PC-9 (cell line): ENCODE measurements around the gene ERBB4. TPM values are rescaled to one million over a fixed set of nuclear protein-coding genes. Genes with fewer than 3 reads are reported as not detected.
"Not testable (repeated sequence)": the region's sequence is repeated elsewhere in the genome, so short reads cannot be mapped to it uniquely, and the experiment has no call there.

Experiments
- BruUV-seq: library from RNA; stranded (reverse); fragments of 400-500 nt; replicated peaks from 2 replicates; lab custom pipeline; 2021; lab: Mats Ljungman, UMichigan
- CTCF ChIA-PET: fragments of 300-600 bp; sonication (Branson Sonifier 250); formaldehyde crosslinking; loops from one replicate; lab custom pipeline; 2022; ENCODE audit warnings: antibody characterized with exemption; lab: Charles Lee
- POLR2A ChIA-PET: fragments of 300-600 bp; sonication (Branson Sonifier 250); formaldehyde crosslinking; loops from one replicate; lab custom pipeline; 2022; ENCODE audit warnings: antibody characterized with exemption; ENCODE audit not compliant: unreplicated experiment; lab: Charles Lee
- DNase-seq, 2 experiments: peaks; one replicate each; pipeline versions ENCODE4 v3.0.0 to v3.0.0-alpha.2; 2015 to 2022; ENCODE audit warnings: mixed read lengths in 1 of 2
- H2AFZ ChIP-seq: fragments of 200-600 bp; sonication (generic); 2 replicates; pipeline ENCODE4 v1.8.1; 2017; ENCODE audit warnings: antibody characterized with exemption
- H3F3A ChIP-seq: fragments of 200-600 bp; sonication (generic); 2 replicates; pipeline ENCODE4 v1.8.1; 2017; ENCODE audit warnings: antibody characterized with exemption, mild to moderate bottlenecking, low read depth; ENCODE audit not compliant: insufficient read depth
- H3K27ac ChIP-seq: fragments of 200-600 bp; sonication (generic); 2 replicates; pipeline ENCODE4 v1.6.1; 2016; ENCODE audit warnings: mixed run types
- H3K27me3 ChIP-seq: fragments of 200-600 bp; sonication (generic); 2 replicates; pipeline ENCODE4 v1.6.1; 2016; ENCODE audit warnings: low read depth, mixed run types; ENCODE audit not compliant: insufficient read depth
- H3K36me3 ChIP-seq: fragments of 200-600 bp; sonication (generic); 2 replicates; pipeline ENCODE4 v1.6.1; 2016; ENCODE audit warnings: low read depth, mixed run types
- H3K4me1 ChIP-seq: fragments of 200-600 bp; sonication (generic); replicated peaks from 2 replicates; pipeline ENCODE4 v1.6.1; 2016; ENCODE audit warnings: mixed run types; ENCODE audit not compliant: insufficient read depth
- H3K4me2 ChIP-seq: fragments of 200-600 bp; sonication (generic); 2 replicates; pipeline ENCODE4 v1.6.1; 2017; ENCODE audit warnings: mixed run types
- H3K4me3 ChIP-seq: fragments of 200-600 bp; sonication (generic); 2 replicates; pipeline ENCODE4 v1.6.1; 2016; ENCODE audit warnings: mixed run types
- H3K79me2 ChIP-seq: fragments of 200-600 bp; sonication (generic); 2 replicates; pipeline ENCODE4 v1.6.1; 2017; ENCODE audit warnings: low read depth, mixed run types
- H3K9me2 ChIP-seq: fragments of 200-600 bp; sonication (generic); 2 replicates; pipeline ENCODE4 v1.8.1; 2017; ENCODE audit warnings: mild to moderate bottlenecking; ENCODE audit not compliant: insufficient read depth
- H3K9me3 ChIP-seq: fragments of 200-600 bp; sonication (generic); 2 replicates; pipeline ENCODE4 v1.8.1; 2016; ENCODE audit warnings: low read depth; ENCODE audit not compliant: insufficient read depth
- H4K20me1 ChIP-seq: fragments of 200-600 bp; sonication (generic); 2 replicates; pipeline ENCODE4 v1.8.1; 2017; ENCODE audit not compliant: insufficient read depth
- EZH2 ChIP-seq: fragments of 200-600 bp; sonication (generic); IDR thresholded peaks from 2 replicates; pipeline ENCODE4 v1.8.0; 2017; ENCODE audit warnings: antibody characterized with exemption, low read depth
- intact Hi-C: fragments of 100-400 bp; cut with micrococcal nuclease; formaldehyde crosslinking; loops from one replicate; pipeline ENCODE4 v1.10.0; 2022; ENCODE audit not compliant: unreplicated experiment
- total RNA-seq: library from RNA; stranded (reverse); gene quantifications from 2 replicates; pipeline ENCODE4 v1.2.3, GENCODE V29; 2021
- TF ChIP-seq, protein P1 (sequence below): fragments of 200-600 bp; sonication (generic); conservative IDR thresholded peaks from 2 replicates; pipeline ENCODE4 v1.6.1; 2017; ENCODE audit warnings: mixed run types, antibody characterized with exemption, mild to moderate bottlenecking, moderate library complexity

Gene ERBB4
- total RNA-seq, 1 experiment from 2014 or later: not detected

DNA sequence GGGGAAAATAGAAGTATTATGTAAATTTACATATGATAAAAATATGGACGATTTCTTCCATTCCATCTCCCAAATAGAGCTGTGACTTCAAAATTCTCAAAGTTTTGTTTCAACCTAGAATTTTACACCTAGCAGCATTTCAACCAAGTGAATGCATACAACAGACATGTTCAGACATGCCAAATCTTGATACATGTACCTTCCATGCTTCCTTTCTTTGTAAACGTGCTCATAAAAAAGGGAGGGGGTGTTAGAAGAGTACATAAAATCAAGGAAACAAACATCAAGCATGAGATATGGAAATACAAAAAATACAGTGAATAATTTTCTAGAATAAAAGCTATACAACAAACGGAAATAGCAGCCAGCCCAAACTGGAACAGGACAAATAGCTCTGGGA, 974.2 kb downstream of the ERBB4 start:
- H3K4me3 ChIP-seq: no peak overlapping the region
- no peaks in the 10 kb centered on the region for H3K9me3 ChIP-seq
- H3F3A ChIP-seq: no peaks in the 10 kb centered on the region
- intact Hi-C loops: no loop called here
- H2AFZ ChIP-seq: no peak overlapping the region
- no peak overlapping the region for H3K27ac ChIP-seq
- ChIA-PET CTCF (interaction anchor here (0.6 kb wide), 1 partner anchor 324 kb away, joined by 3 read pairs; no protein-coding TSS in a partner anchor), POLR2A (no interaction called here)
- DNase-seq: no peak
- no peaks in the 10 kb centered on the region for H3K27me3 ChIP-seq
- no peaks in the 10 kb centered on the region for H4K20me1 ChIP-seq
- H3K4me2 ChIP-seq: no peak overlapping the region
- no TSS peak for BruUV-seq
- H3K36me3 ChIP-seq: no peaks in the 10 kb centered on the region
- H3K4me1 ChIP-seq: no peaks in the 10 kb centered on the region
- TF ChIP-seq, protein P1, sequence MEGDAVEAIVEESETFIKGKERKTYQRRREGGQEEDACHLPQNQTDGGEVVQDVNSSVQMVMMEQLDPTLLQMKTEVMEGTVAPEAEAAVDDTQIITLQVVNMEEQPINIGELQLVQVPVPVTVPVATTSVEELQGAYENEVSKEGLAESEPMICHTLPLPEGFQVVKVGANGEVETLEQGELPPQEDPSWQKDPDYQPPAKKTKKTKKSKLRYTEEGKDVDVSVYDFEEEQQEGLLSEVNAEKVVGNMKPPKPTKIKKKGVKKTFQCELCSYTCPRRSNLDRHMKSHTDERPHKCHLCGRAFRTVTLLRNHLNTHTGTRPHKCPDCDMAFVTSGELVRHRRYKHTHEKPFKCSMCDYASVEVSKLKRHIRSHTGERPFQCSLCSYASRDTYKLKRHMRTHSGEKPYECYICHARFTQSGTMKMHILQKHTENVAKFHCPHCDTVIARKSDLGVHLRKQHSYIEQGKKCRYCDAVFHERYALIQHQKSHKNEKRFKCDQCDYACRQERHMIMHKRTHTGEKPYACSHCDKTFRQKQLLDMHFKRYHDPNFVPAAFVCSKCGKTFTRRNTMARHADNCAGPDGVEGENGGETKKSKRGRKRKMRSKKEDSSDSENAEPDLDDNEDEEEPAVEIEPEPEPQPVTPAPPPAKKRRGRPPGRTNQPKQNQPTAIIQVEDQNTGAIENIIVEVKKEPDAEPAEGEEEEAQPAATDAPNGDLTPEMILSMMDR: no peak
- TF ChIP-seq EZH2: no peak
- no peaks in the 10 kb centered on the region for H3K79me2 ChIP-seq
- H3K9me2 ChIP-seq: no peaks in the 10 kb centered on the region

DNA sequence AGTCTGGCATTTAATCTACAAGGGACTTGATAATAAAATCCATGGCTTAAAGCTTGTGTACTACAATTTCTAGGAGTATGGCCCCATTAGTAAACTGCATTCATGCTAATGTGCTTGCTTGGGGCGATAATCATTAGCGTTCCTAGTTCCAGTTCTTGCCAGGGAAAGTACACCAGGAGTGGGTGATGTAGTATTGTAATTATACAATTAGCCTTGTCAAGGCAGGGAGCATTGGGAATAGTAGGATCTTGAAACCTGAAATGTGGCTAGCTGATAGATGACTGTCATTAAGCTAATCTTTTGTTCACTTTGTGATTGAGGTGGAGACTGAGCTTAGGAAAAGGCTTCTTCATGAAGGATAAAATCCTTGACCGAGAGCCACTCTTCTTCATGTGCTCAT, 993.0 kb downstream of the ERBB4 start:
- no peaks in the 10 kb centered on the region for H4K20me1 ChIP-seq
- TF ChIP-seq, protein P1: no peak
- no peak for TF ChIP-seq EZH2
- no peak overlapping the region for H3K4me2 ChIP-seq
- ChIA-PET CTCF (no interaction called here), POLR2A (no interaction called here)
- BruUV-seq: no TSS peak
- intact Hi-C loops: no loop called here
- H3K9me3 ChIP-seq: no peaks in the 10 kb centered on the region
- H3K4me3 ChIP-seq: no peak overlapping the region
- H3K27me3 ChIP-seq: no peaks in the 10 kb centered on the region
- H3F3A ChIP-seq: no peaks in the 10 kb centered on the region
- DNase-seq: no peak
- no peak overlapping the region for H3K27ac ChIP-seq
- no peaks in the 10 kb centered on the region for H3K79me2 ChIP-seq
- H2AFZ ChIP-seq: no peak overlapping the region
- no peaks in the 10 kb centered on the region for H3K9me2 ChIP-seq
- no peaks in the 10 kb centered on the region for H3K4me1 ChIP-seq
- no peaks in the 10 kb centered on the region for H3K36me3 ChIP-seq

DNA sequence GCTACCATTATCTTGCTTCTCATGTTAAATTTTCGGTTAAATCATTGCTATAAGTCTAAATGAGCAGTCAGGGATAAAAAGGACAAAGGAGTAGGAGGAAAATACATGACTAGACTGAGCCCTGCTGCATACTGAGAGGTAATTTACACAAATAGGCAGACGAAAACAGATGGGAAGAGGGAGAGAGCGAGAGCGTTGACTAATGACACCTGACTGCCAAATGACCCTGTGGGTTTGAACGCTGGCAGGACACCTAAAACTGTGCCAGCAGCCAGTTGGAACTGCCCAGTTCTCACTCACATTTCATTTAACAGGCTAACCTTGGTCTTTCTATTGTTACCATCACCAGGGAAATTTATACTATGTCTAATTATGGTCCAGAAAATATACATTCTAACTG, 1004.0 kb downstream of the ERBB4 start:
- DNase-seq: no peak
- H4K20me1 ChIP-seq: no peaks in the 10 kb centered on the region
- no peak overlapping the region for H2AFZ ChIP-seq
- H3K79me2 ChIP-seq: no peaks in the 10 kb centered on the region
- TF ChIP-seq, protein P1: no peak
- no peak for TF ChIP-seq EZH2
- CTCF ChIA-PET: no interaction called here
- H3K36me3 ChIP-seq: no peaks in the 10 kb centered on the region
- no TSS peak for BruUV-seq
- no peak overlapping the region for H3K4me3 ChIP-seq
- no peak overlapping the region for H3K27ac ChIP-seq
- H3K9me3 ChIP-seq: no peaks in the 10 kb centered on the region
- H3F3A ChIP-seq: no peaks in the 10 kb centered on the region
- H3K9me2 ChIP-seq: no peaks in the 10 kb centered on the region
- no peaks in the 10 kb centered on the region for H3K4me1 ChIP-seq
- no peaks in the 10 kb centered on the region for H3K27me3 ChIP-seq
- intact Hi-C loops: no loop called here
- no peak overlapping the region for H3K4me2 ChIP-seq
- POLR2A ChIA-PET: no interaction called here

DNA sequence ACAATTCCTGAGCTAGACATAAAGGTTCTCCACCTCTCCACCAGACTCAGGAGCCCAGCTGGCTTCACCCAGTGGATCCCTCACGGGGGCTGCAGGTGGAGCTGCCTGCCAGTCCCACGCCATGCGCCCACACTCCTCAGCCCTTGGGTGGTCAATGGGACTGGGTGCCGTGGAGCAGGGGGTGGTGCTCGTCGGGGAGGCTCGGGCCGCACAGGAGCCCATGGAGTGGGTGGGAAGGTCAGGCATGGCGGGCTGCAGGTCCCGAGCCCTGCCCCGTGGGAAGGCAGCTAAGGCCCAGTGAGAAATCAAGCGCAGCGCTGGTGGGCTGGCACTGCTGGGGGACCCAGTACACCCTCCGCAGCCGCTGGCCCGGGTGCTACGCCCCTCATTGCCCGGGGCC, 1014.4 kb downstream of the ERBB4 start:
- H3K36me3 ChIP-seq, H4K20me1 ChIP-seq, H3F3A ChIP-seq, H3K27ac ChIP-seq, H3K79me2 ChIP-seq, intact Hi-C loops, POLR2A ChIA-PET, H3K9me3 ChIP-seq, H3K4me2 ChIP-seq, H3K27me3 ChIP-seq, H3K9me2 ChIP-seq, CTCF ChIA-PET, H2AFZ ChIP-seq, H3K4me1 ChIP-seq, DNase-seq, BruUV-seq, H3K4me3 ChIP-seq: not testable (repeated sequence)
